22Rv1 (cell line): ENCODE results near the gene RPA3.

Experiments used
- ZFX ChIP-seq: fragments of 450-650 bp; IDR thresholded peaks from 2 replicates; pipeline ENCODE4 v1.6.1; 2017; ENCODE audit warnings: antibody characterized with exemption, borderline replicate concordance
- TF ChIP-seq, protein P1 (sequence below): fragments of 450-650 bp; IDR thresholded peaks from 2 replicates; pipeline ENCODE4 v1.5.1; 2017; ENCODE audit warnings: mild to moderate bottlenecking

DNA sequence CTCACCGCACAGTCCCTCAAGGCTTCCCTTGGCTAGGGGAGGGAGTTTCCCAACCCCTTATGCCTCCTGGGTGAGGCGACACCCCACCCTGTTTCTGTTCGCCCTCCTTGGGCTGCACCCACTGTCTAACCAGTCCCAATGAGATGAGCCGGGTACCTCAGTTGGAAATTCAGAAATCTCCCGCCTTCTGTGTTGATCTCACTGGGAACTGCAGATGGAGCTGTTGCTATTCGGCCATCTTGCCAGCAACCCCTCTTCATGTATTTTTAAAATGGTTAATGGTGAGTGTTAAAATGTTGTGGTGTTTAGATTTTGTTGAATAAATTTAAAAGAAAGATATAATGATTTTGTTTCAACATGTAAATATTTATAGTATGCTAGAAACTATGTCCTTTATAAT, 55.9 kb downstream of the RPA3 start:
- TF ChIP-seq, protein P1, sequence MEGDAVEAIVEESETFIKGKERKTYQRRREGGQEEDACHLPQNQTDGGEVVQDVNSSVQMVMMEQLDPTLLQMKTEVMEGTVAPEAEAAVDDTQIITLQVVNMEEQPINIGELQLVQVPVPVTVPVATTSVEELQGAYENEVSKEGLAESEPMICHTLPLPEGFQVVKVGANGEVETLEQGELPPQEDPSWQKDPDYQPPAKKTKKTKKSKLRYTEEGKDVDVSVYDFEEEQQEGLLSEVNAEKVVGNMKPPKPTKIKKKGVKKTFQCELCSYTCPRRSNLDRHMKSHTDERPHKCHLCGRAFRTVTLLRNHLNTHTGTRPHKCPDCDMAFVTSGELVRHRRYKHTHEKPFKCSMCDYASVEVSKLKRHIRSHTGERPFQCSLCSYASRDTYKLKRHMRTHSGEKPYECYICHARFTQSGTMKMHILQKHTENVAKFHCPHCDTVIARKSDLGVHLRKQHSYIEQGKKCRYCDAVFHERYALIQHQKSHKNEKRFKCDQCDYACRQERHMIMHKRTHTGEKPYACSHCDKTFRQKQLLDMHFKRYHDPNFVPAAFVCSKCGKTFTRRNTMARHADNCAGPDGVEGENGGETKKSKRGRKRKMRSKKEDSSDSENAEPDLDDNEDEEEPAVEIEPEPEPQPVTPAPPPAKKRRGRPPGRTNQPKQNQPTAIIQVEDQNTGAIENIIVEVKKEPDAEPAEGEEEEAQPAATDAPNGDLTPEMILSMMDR: peak; percentile 41
- TF ChIP-seq ZFX: no peak
